Vagina (tissue), 2 donors: ENCODE data around the gene PPP2R3A. TPM values are rescaled to one million over a fixed set of nuclear protein-coding genes. Genes with fewer than 3 reads are reported as not detected.

Experiments
- DNase-seq, 2 donors: peaks; one replicate each; pipeline ENCODE4 v3.0.0-alpha.2; 2017; ENCODE audit errors: extremely low spot score in 2 of 2
- H3K27ac ChIP-seq: fragments of 200-600 bp; sonication (generic); one replicate; pipeline ENCODE4 v1.5.1; 2019
- H3K27me3 ChIP-seq: fragments of 200-600 bp; sonication (generic); one replicate; pipeline ENCODE4 v1.5.1; 2019
- H3K36me3 ChIP-seq, 2 donors: fragments of 200-600 bp; sonication (generic); one replicate each; pipeline ENCODE4 v1.5.1; 2017 to 2019
- H3K4me1 ChIP-seq: fragments of 200-600 bp; sonication (generic); one replicate; pipeline ENCODE4 v1.5.1; 2019
- H3K4me3 ChIP-seq, 2 donors: fragments of 200-600 bp; sonication (generic); 1 replicate in 1 of 2; 2 replicates in 1 of 2; pipeline ENCODE4 v1.5.1; 2016 to 2019
- H3K9me3 ChIP-seq: fragments of 200-600 bp; sonication (generic); one replicate; pipeline ENCODE4 v1.5.1; 2019
- POLR2A ChIP-seq, 2 donors: fragments of 450-650 bp; IDR thresholded peaks; one replicate each; pipeline ENCODE4 v1.6.1; 2017; ENCODE audit warnings: antibody characterized with exemption in 2 of 2, mild to moderate bottlenecking in 2 of 2, moderate library complexity in 2 of 2
- POLR2AphosphoS5 ChIP-seq, 2 donors: sonication (generic); formaldehyde crosslinking; IDR thresholded peaks; one replicate each; pipeline ENCODE4 v1.9.0; 2017; ENCODE audit warnings: antibody characterized with exemption in 2 of 2, mild to moderate bottlenecking in 2 of 2, low read depth in 1 of 2; ENCODE audit not compliant: insufficient read depth in 1 of 2
- intact Hi-C: fragments of 100-400 bp; cut with DNase I; formaldehyde crosslinking; loops from one replicate; pipeline ENCODE4 v1.15.1; 2023
- total RNA-seq: library from RNA; depleted of rRNA; stranded (reverse); fragments of >200 nt; gene quantifications from one replicate; pipeline ENCODE4 v1.2.3, GENCODE V29; 2016
- TF ChIP-seq, protein P1 (sequence below), 3 experiments: fragments of 450-650 bp in 2 of 3; fragments of 200-600 bp in 1 of 3; sonication (generic) in 1 of 3; IDR thresholded peaks; one replicate each; pipeline ENCODE4 v1.5.1; 2017 to 2019; ENCODE audit warnings: antibody characterized with exemption in 3 of 3, mild to moderate bottlenecking in 2 of 3, moderate library complexity in 2 of 3

Gene PPP2R3A
- total RNA-seq, 1 donor from 2014 or later, result 15.5 TPM

- Histone ChIP-seq H3K27me3 (no peaks in the 10 kb centered on the region), H3K4me3 (no peak overlapping the region), H3K4me1 (peaks cover 31% of the 10 kb centered on the region), H3K36me3 (no peaks in the 10 kb centered on the region), H3K9me3 (no peaks in the 10 kb centered on the region), H3K27ac (no peak overlapping the region)
- intact Hi-C loops, result no loop called here
- no peak for DNase-seq
- TF ChIP-seq, protein P1, sequence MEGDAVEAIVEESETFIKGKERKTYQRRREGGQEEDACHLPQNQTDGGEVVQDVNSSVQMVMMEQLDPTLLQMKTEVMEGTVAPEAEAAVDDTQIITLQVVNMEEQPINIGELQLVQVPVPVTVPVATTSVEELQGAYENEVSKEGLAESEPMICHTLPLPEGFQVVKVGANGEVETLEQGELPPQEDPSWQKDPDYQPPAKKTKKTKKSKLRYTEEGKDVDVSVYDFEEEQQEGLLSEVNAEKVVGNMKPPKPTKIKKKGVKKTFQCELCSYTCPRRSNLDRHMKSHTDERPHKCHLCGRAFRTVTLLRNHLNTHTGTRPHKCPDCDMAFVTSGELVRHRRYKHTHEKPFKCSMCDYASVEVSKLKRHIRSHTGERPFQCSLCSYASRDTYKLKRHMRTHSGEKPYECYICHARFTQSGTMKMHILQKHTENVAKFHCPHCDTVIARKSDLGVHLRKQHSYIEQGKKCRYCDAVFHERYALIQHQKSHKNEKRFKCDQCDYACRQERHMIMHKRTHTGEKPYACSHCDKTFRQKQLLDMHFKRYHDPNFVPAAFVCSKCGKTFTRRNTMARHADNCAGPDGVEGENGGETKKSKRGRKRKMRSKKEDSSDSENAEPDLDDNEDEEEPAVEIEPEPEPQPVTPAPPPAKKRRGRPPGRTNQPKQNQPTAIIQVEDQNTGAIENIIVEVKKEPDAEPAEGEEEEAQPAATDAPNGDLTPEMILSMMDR (IDR thresholded peaks at IDR 0.05), result no peak
- TF ChIP-seq POLR2AphosphoS5 (IDR thresholded peaks at IDR 0.05; ENCODE audit: insufficient read depth in 1 of 2, low read depth in 1 of 2), result no peak
- no peak for TF ChIP-seq POLR2A (IDR thresholded peaks at IDR 0.05)
Measured at GRCh38 chr3:135981701-135982403, 16.3 kb downstream of the PPP2R3A start.

GRCh38 chr3:135982404-135982761 is 16.9 kb downstream of the PPP2R3A start:
- Histone ChIP-seq H3K4me3 (no peak overlapping the region), H3K27ac (no peak overlapping the region), H3K9me3 (no peaks in the 10 kb centered on the region), H3K36me3 (no peaks in the 10 kb centered on the region), H3K4me1 (peaks cover 31% of the 10 kb centered on the region), H3K27me3 (no peaks in the 10 kb centered on the region)
- intact Hi-C loops, result no loop called here
- TF ChIP-seq, protein P1 (IDR thresholded peaks at IDR 0.05), result no peak
- DNase-seq, result no peak

DNA sequence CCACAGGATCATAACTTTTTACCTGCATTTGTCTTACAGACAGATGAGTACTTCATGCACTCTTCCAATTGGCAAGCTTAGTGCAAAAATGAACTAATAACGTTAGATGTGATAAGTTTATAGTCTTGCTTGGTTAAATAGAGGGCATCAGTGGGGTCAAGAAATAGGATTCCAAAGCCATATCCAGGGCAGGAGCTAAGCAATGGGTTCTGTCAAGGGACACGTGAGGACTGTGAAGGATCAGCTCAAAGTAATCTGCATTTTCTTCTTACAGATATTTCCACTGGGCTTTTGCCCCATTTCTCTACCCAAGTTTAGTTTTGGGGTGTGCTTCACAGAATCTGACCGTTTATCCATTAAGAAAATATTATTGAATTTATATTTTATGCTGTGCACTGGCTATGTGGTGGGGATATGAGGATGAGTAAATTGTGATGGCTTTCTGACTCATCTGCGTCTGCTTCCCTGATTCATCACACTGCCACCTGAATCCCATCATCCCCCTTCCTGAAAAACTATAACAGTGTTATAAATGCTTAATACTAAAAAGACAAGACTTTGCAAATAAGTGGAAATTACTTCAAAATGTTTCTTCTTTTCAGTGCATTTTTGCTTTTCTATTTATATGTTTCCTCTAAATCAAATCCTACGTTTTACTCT is 17.5 kb downstream of the PPP2R3A start:
- intact Hi-C loops, result no loop called here
- no peak for DNase-seq
- H3K36me3 ChIP-seq, result no peaks in the 10 kb centered on the region
- no peak for TF ChIP-seq POLR2AphosphoS5 (IDR thresholded peaks at IDR 0.05; ENCODE audit: insufficient read depth in 1 of 2, low read depth in 1 of 2)
- TF ChIP-seq, protein P1 (IDR thresholded peaks at IDR 0.05), result no peak
- no peak for TF ChIP-seq POLR2A (IDR thresholded peaks at IDR 0.05)
- peaks cover 31% of the 10 kb centered on the region for H3K4me1 ChIP-seq
- no peaks in the 10 kb centered on the region for H3K9me3 ChIP-seq
- no peak overlapping the region for H3K4me3 ChIP-seq
- H3K27me3 ChIP-seq, result no peaks in the 10 kb centered on the region
- no peak overlapping the region for H3K27ac ChIP-seq

DNA sequence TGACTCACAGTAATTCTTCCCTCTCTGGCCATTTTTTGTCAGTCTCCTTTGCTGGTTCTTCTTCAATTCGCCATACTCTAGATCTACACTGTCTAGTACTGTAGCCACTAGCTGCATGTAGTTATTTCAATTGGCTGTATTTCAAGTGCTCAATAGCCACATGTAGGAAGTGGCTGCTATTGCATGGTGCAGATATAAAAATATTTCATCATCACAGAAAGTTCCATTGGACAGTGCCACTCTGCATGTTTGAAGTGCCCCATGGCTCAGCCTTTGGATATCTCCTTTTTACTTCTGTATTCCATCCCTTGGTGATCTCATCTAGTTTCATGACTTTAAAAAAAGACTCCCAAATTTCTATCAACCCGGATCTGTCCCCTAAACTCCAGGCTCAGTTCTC is 22.1 kb downstream of the PPP2R3A start:
- peaks cover 8% of the 10 kb centered on the region for H3K4me1 ChIP-seq
- intact Hi-C loops, result no loop called here
- no peak for DNase-seq

More for the DNA sequence above, 22.1 kb downstream of the PPP2R3A start:
- Histone ChIP-seq H3K36me3 (no peaks in the 10 kb centered on the region), H3K27ac (no peak overlapping the region), H3K27me3 (no peaks in the 10 kb centered on the region), H3K4me3 (no peak overlapping the region), H3K9me3 (no peaks in the 10 kb centered on the region)
- TF ChIP-seq, protein P1 (IDR thresholded peaks at IDR 0.05), result no peak
- TF ChIP-seq POLR2AphosphoS5 (IDR thresholded peaks at IDR 0.05; ENCODE audit: insufficient read depth in 1 of 2, low read depth in 1 of 2) (no peak), POLR2A (IDR thresholded peaks at IDR 0.05) (no peak)
